Measurements from ENCODE around the gene PDGFB.
A peak's percentile ranks its signal among the peaks of the same experiment; 100 is the strongest.

PDGFB gene

DNA sequence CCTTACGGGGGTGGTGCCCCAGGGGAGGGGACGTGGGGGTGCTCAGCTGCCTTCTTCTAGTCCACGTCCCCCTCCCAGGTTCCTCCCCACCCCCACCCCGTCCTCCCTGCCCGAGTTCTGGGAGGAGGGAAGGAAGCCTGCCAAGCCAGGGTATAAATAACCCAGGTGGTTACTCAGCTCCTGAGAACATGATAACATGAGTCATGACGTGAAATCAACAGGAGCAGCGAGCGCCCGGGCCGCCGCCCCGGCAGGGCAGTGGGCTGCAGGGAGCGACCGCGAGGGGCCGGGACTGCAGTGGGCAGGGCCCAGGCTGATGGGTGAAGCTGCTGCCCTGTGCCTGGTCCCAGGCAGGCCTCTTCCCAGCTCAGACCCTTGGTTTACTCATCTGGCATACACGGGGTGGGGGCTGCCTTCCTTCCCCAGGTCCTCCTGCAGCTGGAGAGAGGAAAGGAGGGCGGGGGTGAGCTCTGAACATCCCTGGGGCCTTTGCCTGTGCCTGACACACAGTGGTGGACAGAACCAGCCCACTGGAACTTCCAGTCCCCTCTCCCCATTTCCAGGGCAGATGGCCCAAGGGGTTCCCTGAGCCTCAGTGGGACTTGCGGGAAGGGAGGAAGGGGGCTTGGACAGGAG lies 8.8 kb upstream of the PDGFB start:
- DNase-seq = peak; percentile 27

DNA sequence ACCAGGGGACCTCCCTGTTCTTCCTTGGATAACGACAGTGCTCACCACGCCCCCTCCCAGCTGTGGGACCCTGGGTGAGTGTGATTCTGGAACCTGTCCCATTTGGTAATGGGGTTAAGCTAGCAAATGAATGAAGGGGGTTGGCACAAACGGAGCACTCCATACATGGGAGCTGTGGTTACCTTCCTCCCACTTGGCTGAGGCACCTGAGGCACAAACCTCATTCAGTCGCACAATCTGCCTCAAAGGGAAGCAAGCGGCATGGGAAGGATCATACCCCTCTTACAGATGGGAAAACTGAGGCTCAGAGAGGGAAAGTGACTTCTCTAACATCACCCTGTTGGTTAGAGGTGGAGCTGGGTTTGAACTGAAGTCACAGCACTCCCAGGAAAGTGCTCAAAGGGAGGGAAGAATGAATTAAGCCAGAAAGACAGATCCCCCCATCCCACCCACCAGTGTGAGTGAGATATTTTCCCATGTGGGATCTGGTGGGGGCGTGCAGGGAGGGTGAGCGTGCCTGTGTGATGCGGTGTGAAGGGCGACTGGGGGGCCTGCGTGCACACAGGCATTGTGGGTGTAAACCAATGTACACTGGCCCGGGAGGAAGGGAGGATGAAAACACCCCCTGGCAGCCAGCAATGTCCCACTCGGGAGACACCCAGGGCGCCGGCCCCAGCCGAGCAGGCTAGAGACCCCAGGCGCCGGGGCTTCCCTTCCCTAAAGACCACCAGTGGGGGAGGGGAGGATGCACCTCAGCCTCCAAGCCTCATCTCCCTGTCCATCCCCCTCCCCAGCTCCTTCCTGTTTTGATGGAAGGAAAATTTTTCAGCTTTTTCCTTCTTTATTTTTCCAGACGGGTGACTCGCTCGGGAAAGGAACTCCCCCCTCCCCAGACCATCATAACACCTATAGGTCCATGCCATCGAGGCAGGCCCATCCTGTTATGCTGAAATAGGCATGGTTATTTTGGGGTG lies 8.0 kb upstream of the PDGFB start:
- no peak for DNase-seq

DNA sequence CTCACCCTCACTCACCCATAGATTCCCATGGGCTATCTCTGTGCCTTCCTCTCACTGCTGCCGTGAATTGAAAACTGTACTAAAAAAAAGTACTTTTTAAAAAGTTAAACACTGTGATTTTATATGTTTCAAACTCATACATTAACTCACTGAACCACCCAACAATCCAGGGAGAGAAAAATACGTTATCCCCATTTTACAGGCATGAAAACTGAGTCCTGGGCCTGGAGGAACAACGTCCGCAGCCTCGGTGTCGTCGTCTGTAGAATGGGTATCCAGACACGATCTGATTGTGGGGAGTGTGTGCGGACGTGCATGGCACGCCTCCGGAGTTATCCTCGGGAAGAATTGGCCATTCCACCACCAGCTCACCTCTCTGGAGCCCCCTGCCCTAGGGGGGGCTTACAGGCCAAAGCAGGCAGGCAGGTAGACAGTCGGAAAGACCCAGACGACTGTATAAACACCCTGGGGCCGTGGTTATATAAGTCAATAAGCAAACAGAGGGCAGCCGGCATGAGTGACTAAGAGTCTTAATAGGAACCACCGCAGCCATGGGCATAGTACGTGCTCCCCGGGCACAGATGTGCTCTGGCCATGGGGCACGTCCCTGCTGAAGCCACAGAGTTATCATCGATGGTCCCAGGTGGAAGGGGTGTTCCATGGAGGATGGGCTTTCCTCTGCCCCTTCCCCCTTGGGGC lies 7.1 kb upstream of the PDGFB start:
- DNase-seq = no peak

DNA sequence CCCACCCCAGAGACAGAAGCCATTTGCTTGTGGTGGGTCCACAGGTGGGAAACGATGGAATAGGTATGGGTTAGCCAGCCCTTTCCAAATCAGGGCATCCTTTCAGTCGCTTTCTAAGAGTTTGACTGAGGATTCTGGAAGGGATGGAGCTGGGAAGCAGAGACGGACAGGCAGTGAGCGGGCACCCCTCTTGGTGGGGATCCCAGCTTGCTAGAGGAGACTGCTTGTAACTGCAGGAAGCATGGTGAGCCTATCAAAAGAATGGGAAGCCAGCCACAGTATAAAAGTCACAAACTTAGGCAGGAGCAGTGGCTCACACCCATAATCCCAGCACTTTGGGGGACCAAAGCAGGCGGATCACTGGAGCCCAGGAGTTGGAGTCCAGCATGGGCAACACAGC lies 6.1 kb upstream of the PDGFB start:
- no peak for DNase-seq

DNA sequence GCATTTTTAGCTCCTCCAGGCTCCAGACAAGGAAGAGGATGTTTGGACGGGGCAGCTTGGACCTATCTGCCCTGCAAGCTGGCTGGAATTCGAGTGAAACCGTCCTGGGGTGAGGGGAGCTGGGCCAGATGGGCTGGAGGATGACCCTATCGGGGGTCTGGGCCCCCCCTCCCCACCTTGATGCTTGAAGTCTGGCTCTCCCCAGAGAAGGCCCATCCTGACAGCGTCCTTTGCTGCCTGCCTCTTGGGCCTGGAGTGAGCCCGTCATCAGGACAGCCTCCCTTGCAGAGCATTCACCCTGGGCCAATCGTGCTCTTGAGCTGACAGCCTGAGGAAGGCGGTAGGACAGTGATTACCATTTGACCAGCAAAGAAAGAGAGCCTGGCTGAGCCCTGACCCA lies 5.3 kb upstream of the PDGFB start:
- DNase-seq = no peak

DNA sequence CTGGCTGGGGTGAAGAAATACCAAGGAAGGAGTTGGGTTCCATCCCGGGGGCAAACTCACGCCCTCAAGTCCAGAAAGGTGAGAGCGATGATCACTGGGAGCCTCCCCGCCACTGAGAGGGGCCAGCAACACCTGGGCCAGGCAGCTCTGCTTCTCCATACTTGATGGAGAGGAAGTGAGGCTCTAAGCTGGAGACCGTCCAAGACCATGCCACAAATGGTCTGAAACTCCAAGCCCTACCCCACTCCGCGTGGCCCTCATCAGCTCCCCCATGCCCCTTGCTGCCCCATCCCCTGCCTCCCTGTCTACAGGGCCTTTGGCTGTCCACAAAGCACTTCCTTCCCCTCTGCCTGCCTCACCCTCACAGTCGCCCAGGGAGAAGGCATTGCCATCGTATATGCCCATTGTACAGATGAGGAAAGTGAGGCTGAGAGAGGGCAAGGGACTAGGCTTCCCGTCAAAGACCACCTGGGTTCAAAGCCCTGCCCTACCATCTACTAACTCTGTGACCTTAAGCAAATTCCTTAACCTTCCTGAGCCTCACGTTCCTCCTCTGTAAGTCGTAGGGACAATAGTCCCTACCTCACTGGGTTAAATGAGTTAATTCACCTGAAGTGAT lies 4.4 kb upstream of the PDGFB start:
- DNase-seq = no peak

DNA sequence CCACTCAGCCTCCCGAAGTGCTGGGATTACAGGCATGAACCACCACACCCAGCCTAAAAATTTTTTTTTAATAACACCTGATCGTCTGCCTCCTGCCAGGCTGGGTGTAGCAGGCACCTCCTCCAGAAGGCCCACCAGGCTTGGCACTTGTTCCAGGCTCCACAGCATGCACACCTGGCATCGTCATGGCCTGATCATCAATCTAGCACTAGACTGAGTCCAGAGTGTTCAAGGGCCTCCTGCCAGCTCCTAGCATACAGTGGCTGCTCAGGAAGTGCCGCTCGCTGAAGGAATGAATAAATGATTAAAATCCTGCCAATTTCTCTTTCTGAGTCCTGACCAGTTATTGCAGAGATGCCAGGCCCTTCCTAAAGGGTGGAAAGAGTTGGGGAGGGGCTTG lies 3.5 kb upstream of the PDGFB start:
- no peak for DNase-seq

DNA sequence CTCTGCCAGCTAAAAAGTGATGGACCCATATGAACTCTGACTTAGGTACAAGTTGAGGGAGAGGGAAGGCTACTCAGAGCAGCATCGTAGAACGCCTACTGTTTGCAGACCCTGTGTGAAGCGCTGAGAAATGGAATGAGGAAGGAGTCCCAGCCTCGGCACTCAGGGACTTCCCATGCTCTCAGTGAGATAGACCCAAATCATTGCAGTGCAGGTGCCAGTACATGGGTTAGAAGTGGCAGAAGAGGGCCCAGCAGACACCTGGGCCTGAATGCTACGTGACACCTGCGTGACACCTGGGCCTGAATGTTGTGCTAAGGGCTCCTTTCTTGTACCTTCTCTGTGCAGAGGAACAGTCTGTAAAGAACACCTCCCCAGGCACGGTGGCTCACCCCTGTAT lies 2.6 kb upstream of the PDGFB start:
- DNase-seq = no peak

DNA sequence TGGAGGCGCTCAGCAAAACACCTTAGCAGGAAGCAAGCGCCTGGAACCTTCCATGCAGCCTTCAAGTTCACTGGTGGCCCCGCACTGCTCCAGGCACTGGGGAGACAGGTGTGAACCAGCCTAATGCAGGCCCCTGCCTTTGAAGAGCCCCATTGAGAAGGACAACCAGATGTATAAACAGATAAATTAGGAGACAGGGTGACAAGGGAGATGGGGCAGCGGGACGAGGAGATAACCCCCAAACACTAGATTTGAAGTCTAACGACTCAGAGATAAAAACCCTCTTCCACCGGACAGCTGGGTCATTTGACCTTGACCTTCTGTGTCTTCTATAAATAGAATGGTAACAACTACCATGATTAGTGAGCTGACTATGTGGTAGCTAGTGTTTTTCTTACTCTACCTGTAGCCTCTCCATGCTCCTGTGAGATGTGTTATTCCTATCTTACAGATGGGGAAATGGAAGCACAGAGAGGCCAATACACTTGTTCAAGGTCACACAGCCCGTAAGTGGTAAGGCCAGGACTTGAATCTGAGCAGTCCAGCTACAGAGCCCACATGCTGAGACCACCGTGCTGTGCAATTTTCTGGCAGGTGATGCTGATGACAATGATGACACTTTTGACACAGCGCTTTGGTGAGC lies 2.0 kb upstream of the PDGFB start:
- no peak for DNase-seq

DNA sequence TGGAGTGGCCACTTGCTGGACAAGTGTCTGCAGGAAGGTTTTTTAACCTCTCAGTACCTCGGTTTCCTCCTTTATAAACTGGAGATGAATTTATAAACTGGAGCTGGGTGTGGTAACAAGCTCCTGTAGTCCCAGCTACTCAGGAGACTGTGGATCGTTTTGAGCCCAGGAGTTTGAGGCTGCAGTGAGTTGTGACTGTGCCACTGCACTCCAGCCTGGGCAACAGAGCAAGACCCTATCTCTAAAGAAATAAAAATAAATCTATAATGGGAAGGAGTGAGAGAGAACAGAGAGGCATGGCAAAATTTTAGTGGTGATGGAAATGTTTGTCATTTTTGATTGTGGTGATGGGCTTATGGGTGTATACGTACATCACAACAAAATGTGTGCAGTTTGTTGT lies 1.4 kb upstream of the PDGFB start:
- no peak for DNase-seq

DNA sequence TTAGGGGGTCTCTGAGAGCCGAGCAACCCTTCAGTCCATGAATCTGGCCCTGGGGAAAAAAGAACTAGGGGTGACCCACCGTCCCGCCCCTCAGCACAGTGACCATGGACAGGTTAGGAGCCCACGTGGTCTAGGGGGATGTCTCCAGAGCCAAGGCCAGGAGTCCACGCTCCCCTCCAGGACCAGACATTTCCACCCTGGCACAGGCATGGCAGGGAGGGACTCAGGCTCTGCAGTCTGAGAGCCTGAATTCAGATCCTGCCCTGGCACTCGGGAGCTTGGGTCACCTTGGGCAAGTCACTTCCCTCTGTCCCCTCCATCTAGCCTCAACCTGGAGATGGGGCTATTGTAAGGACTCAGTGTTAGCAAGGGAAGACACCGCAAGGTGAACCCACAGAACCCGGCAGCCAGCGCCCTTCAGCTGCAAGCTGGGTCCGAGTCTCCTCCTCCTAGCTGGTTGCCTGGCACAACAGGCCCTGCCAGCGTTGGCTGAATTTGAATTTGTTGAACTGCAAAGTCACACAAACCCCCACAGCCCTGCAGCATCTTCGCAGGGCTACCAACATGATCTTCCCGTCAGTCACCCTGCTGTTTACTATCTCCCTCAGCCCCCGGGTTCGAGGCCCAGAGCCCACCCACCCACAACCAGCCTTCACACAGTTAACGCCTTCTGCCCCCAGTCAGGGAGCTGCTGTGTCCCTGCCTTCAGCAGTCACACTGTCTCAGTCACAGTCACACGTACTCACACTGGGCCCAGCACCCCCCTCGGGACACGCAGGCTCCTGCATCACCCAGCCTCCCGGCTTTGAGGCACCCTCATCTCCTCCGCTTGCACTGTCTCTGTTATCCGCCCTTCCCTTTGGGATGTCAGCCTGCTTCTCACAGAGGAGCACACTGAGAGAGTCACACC lies 603 bp upstream of the PDGFB start:
- DNase-seq = no peak

DNA sequence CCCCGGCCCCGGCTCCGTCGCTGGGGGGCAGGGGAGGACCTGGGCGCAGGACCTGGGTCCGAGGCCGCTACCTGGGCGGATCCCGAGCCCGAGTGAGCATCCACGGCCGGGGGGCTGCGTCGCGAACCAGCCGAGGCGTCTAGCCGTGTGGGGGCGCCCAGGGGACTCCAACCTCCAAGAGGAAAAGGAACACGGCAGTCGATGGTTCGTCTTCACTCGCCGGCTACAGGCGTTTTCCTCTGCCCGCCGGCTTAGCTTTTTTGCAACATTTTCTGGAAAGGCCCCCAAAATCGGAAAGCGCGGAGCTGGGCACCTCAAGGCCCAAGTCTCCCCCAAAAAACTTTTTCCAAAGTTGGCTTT lies 666 bp downstream of the PDGFB start:
- no peak for DNase-seq

DNA sequence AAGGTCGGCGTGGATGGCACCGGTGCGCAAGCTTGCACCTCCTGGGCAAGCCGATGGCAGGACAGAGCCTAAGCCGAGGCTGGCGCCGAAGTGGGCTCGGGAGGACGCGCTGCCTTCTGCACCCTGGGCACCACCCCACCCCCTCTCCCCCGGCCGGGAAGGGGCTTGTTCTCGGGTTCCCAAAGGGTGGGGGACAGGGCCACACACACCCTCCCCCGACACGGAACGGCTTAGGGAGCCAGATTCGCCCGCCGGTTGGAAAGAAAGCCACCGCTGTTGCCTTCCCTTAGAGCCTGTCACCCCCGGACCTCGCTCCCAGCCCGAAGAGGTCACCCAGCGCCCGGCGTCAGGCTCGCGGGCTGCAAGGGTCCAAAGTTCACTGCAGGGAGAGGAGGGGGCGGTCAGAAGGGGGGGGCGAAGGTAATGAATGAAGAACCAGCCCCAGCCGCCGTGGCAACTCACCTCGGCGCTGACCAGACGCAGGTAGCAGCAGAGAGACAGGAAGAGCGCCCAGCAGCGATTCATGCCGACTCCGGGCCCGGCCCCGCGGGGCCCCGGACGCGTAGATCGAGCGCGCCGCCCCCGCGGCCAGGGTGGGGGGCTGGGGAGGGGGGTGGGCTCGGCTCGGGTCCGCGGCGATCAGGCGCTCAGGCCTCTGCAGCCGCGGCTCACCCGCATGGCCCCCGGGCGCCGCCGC lies 1.2 kb downstream of the PDGFB start:
- no peak for DNase-seq

DNA sequence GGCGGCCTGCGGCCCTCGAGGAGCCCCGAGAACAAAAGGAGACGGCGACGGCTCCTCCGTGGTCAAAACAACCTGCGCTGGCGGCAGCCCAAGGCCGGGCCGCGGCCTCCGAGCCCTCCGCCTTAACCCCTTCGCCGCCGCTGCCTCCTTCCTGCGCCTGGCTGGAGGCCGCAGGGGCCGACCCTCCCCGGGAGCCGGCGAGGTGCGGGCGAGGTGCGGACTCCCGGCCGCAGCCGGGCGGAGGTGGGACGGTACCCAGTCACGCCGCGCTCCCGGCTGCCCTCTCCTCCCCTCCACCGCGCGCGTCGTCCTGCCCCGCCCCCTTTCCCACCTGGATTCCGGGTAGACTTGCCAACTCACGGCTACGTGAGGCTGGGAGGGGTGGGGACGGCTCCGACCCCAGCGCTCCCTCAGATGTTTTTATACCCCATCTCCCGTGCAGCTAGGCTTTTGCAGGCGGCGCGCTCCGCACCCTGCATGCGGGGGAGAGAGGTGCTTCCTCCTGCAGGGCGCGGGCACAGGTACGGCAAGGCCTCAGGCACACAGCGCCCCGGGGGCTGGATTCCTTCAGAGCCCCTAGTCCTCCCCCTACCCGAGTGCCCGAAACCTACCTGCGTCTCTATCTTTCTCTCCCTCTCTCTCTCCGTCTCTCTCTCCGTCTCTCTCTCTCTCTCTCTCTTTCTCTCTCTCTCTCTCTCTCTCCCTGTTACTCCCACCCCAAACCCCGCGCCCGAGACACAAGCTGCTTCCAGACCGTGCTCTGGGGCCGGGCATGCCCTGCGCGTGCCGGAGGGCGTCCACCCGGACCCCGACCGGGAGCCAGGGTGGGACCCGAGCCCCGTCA lies 2.0 kb downstream of the PDGFB start:
- DNase-seq = no peak

DNA sequence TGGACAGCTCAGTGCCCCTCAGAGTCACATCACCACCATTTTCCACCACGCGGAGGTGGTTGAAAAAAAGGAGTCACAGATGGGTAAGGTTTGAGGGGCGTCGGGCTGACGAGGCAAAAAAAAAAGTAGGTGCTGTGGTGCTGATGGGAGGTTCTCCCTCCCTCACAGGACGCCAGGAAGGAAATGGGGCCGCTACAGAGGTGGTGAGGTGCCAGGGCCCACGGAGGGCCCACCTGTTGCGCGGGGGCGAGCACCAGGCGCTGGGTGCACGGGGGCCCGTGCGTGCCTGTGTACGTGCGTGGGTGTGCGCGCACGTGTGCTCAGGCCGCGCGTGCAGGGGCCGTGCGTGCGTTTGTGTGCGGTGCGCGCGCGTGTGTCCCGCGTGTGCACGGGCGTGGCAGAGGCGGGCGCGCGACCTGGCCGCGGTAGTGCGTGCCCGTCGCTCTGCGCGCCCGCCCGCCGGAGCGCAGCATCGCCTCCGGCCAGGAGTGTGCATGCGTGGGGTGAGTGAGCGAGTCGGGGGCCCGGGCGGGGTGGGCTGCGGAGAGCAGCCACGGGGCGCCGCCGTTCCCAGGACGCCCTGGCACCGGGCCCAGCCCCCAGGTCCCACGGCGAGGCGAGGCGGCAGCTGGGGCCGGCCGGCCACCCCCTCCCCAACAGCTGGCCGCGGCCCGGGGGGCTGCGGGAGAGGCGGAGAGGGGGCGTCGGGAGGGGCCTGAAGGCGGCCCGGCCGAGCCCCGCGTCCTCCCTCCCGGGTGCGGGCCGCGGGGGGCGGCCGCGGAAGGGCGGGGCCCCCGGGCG lies 2.8 kb downstream of the PDGFB start:
- DNase-seq = no peak

DNA sequence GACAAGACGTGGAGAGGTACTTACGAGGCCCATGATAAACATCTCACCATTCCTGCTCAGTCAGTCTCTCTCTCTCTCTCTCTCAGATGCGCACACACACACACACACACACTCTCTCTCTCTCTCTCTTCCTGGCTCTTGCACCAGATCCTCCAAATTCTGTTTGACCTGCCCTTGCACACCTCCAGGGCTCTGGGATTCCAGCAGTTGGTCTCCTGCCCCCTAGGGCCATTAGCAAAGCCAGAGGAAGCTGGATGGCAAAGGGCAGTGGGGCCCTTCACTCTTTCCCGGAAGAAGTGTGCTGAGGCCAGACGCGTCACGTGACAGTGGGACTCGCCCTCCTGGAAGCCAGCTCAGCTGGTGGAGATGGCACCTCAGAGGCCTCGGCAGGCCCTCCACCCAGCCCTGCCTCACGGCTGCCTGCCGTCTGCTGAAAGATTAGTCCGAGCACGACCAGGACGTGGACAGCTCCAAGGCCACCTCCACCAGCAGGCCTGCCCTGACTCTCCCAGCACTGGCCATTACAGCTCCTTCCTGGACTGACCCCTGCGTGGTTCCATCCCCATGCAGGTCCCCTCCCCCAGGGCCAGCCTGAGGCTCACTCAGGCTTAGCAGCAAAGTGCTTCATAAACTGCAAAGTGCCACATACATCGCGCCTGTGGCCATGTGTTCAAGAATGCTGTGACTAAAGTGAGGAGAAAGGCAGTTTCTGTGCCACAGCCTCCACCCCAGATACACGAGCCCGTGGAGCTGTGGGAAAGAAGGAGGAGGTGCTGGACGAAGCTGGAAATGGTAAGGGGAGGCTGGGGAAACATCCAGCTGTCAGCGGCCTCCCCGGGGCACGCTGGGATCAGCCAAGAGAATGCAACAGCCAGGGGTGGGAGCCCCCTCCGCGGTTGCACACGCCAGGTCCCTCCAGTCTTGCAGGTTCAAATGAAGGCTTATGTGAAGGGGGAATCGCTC lies 3.7 kb downstream of the PDGFB start:
- DNase-seq = no peak

DNA sequence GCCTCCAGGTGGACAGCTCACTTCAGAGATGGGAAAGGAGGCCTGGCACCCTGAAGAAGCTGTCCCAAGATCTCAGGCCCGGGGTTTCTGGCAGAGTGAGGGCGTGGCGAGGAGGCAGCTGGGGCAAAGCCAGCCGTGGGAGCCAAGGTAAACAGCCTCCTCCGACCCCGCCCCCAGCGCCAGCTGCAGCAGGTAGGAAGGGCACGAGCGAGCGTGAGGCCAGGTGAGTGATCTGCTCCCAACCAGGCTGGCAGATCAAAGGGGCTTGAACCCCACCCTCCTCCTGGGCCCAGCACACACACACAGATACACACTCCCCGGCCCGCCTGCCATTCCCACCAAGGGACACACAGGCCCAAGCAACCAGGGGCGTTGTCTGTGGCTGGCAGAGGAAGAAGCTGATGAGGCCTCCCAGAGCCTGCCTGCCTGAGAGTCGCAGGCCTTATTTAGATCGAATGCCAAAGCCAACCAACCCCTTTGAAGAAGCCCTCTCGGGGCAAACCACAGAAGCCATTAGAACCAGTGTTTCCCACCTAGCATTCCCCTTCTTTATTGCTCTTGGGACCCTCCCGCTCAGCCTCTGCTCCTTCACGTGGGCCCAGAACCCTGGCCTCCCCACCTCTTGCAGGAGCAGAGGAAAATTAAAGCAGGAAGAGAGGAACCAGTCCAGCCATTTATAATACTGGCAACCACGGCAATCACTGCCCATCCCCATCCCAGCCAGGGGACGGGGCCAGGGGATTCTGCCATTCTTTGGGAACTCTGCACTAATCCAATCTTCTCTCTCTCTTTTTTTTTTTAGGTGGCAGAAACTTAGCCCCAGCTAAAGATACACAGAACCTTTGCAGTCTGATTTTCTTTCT lies 5.0 kb downstream of the PDGFB start:
- no peak for DNase-seq
